ENCODE data around the gene C1orf105. TPM values are rescaled to one million over a fixed set of nuclear protein-coding genes. Genes with fewer than 3 reads are reported as not detected.

C1orf105 gene
- total and polyA plus RNA-seq, 2 of the 13 experiments (the other 11 are each of a cell fraction or from before 2014, with no cell fraction given), result 0.15 to 0.45 TPM

DNA sequence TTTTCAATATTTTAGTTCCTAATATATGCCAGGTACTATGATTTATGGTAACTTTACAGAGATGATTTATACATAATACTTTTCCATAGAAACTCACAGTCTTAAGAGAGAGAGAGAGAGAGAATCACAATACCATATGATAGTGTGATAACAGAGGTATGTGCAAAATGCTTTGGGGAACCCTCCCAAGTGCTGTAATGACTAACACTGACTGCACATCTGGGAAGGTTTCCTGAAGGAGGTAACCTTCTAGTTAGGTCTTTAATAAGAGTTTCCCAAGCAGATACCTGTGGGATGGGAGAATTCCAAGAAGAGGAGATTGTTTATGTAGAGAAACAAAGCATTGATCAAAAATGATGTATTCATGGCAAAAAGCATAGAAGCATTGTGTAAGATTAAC, 58.0 kb downstream of the C1orf105 start:
- no peak for FAIRE-seq
- intact Hi-C loops (cut with micrococcal nuclease; ENCODE audit: unreplicated experiment), result no loop called here
- TF ChIP-seq CBFB (CRISPR knock-in tag; IDR thresholded peaks at IDR 0.05), result no peak
- no peak for TF ChIP-seq PITX1 (CRISPR knock-in tag; IDR thresholded peaks at IDR 0.05)
- TF ChIP-seq, protein P1, sequence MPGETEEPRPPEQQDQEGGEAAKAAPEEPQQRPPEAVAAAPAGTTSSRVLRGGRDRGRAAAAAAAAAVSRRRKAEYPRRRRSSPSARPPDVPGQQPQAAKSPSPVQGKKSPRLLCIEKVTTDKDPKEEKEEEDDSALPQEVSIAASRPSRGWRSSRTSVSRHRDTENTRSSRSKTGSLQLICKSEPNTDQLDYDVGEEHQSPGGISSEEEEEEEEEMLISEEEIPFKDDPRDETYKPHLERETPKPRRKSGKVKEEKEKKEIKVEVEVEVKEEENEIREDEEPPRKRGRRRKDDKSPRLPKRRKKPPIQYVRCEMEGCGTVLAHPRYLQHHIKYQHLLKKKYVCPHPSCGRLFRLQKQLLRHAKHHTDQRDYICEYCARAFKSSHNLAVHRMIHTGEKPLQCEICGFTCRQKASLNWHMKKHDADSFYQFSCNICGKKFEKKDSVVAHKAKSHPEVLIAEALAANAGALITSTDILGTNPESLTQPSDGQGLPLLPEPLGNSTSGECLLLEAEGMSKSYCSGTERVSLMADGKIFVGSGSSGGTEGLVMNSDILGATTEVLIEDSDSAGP (CRISPR knock-in tag; IDR thresholded peaks at IDR 0.05; ENCODE audit: borderline replicate concordance), result no peak
- TF ChIP-seq ZNF891 (CRISPR knock-in tag; IDR thresholded peaks at IDR 0.05), result no peak
- TF ChIP-seq, protein P2, sequence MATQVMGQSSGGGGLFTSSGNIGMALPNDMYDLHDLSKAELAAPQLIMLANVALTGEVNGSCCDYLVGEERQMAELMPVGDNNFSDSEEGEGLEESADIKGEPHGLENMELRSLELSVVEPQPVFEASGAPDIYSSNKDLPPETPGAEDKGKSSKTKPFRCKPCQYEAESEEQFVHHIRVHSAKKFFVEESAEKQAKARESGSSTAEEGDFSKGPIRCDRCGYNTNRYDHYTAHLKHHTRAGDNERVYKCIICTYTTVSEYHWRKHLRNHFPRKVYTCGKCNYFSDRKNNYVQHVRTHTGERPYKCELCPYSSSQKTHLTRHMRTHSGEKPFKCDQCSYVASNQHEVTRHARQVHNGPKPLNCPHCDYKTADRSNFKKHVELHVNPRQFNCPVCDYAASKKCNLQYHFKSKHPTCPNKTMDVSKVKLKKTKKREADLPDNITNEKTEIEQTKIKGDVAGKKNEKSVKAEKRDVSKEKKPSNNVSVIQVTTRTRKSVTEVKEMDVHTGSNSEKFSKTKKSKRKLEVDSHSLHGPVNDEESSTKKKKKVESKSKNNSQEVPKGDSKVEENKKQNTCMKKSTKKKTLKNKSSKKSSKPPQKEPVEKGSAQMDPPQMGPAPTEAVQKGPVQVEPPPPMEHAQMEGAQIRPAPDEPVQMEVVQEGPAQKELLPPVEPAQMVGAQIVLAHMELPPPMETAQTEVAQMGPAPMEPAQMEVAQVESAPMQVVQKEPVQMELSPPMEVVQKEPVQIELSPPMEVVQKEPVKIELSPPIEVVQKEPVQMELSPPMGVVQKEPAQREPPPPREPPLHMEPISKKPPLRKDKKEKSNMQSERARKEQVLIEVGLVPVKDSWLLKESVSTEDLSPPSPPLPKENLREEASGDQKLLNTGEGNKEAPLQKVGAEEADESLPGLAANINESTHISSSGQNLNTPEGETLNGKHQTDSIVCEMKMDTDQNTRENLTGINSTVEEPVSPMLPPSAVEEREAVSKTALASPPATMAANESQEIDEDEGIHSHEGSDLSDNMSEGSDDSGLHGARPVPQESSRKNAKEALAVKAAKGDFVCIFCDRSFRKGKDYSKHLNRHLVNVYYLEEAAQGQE (IDR thresholded peaks at IDR 0.05; ENCODE audit: borderline replicate concordance in 1 of 2, low read depth in 1 of 2, low read length in 2 of 2), result no peak
- TF ChIP-seq, protein P3, sequence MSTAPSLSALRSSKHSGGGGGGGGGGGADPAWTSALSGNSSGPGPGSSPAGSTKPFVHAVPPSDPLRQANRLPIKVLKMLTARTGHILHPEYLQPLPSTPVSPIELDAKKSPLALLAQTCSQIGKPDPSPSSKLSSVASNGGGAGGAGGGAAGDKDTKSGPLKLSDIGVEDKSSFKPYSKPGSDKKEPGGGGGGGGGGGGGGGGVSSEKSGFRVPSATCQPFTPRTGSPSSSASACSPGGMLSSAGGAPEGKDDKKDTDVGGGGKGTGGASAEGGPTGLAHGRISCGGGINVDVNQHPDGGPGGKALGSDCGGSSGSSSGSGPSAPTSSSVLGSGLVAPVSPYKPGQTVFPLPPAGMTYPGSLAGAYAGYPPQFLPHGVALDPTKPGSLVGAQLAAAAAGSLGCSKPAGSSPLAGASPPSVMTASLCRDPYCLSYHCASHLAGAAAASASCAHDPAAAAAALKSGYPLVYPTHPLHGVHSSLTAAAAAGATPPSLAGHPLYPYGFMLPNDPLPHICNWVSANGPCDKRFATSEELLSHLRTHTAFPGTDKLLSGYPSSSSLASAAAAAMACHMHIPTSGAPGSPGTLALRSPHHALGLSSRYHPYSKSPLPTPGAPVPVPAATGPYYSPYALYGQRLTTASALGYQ (CRISPR knock-in tag; IDR thresholded peaks at IDR 0.05), result no peak
- TF ChIP-seq RBAK (CRISPR knock-in tag; IDR thresholded peaks at IDR 0.05), result no peak
- TF ChIP-seq ZFP36 (IDR thresholded peaks at IDR 0.05; ENCODE audit: borderline replicate concordance, low read depth, low read length, partially characterized antibody), result no peak
- TF ChIP-seq SYNCRIP (IDR thresholded peaks at IDR 0.05; ENCODE audit: insufficient read depth, low read depth, low read length), result no peak
- TF ChIP-seq NFKB2 (CRISPR knock-in tag; IDR thresholded peaks at IDR 0.05; ENCODE audit: borderline replicate concordance), result no peak
- no peak for TF ChIP-seq SRSF9 (IDR thresholded peaks at IDR 0.05; ENCODE audit: borderline replicate concordance, insufficient read depth, low read depth, low read length, poor library complexity, severe bottlenecking)
- TF ChIP-seq NFIC (IDR thresholded peaks at IDR 0.05; ENCODE audit: low read length), result no peak
- no peak for TF ChIP-seq U2AF1 (optimal IDR thresholded peaks at IDR 0.05; ENCODE audit: low read depth, low read length)
- TF ChIP-seq ZNF484 (CRISPR knock-in tag; IDR thresholded peaks at IDR 0.05; ENCODE audit: borderline replicate concordance, low read depth), result no peak
- no peak for TF ChIP-seq FOXA3 (CRISPR knock-in tag; IDR thresholded peaks at IDR 0.05)
- no peak for TF ChIP-seq NR2F6 (IDR thresholded peaks at IDR 0.05)
- TF ChIP-seq NR2F6 (CRISPR knock-in tag; IDR thresholded peaks at IDR 0.05), result no peak
- TF ChIP-seq, protein P4, sequence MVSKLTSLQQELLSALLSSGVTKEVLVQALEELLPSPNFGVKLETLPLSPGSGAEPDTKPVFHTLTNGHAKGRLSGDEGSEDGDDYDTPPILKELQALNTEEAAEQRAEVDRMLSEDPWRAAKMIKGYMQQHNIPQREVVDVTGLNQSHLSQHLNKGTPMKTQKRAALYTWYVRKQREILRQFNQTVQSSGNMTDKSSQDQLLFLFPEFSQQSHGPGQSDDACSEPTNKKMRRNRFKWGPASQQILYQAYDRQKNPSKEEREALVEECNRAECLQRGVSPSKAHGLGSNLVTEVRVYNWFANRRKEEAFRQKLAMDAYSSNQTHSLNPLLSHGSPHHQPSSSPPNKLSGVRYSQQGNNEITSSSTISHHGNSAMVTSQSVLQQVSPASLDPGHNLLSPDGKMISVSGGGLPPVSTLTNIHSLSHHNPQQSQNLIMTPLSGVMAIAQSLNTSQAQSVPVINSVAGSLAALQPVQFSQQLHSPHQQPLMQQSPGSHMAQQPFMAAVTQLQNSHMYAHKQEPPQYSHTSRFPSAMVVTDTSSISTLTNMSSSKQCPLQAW (CRISPR knock-in tag; IDR thresholded peaks at IDR 0.05), result no peak

More for the DNA sequence above, 58.0 kb downstream of the C1orf105 start:
- Histone ChIP-seq H3K4me2 (ENCODE audit: low read depth, low read length) (no peak overlapping the region), H4K20me1 (ENCODE audit: insufficient read depth, low read length) (no peaks in the 10 kb centered on the region), H2AFZ (ENCODE audit: low read length) (no peak overlapping the region), H3K4me1 (ENCODE audit: insufficient read depth, low read length) (peaks cover 38% of the 10 kb centered on the region), H3K9ac (ENCODE audit: insufficient read depth, low read depth, low read length) (no peak overlapping the region), H3K27ac (ENCODE audit: extremely low read length, insufficient read depth, low read length) (no peak overlapping the region), H3K9me3 (ENCODE audit: low read length) (no peaks in the 10 kb centered on the region), H3K27me3 (ENCODE audit: control insufficient read depth in 1 of 2, insufficient read depth in 2 of 2, low read length in 2 of 2) (no peaks in the 10 kb centered on the region), H3K79me2 (ENCODE audit: insufficient read depth, low read length) (no peaks in the 10 kb centered on the region), H3K4me3 (replicated peaks in 1 of 3; ENCODE audit: insufficient read depth in 1 of 3, low read depth in 2 of 3, low read length in 3 of 3) (no peak overlapping the region), H3K36me3 (replicated peaks in 1 of 2; ENCODE audit: control insufficient read depth in 1 of 2, insufficient read depth in 2 of 2, low read length in 2 of 2) (no peaks in the 10 kb centered on the region)
- in situ Hi-C loops (cut with HindIII; ENCODE audit: extremely low pct_ligation_motif_present, low pct_unique_long_range_greater_than_20kb), result no loop called here
- ChIA-PET POLR2A (no interaction called here), CTCF (ENCODE audit: low intra/inter-chr PET ratio, low total read pairs) (no interaction called here)
- DNase-seq (ENCODE audit: low spot score), result no peak
- BruUV-seq (replicated peaks), result no TSS peak
- no peak for ATAC-seq

Data from HepG2 (cell line).